Adrenal gland (tissue), 19 donors: ENCODE data around the gene TEX36. TPM values are rescaled to one million over a fixed set of nuclear protein-coding genes. Genes with fewer than 3 reads are reported as not detected.

ENCODE experiments used
- DNase-seq, 7 donors: peaks; one replicate each; pipeline ENCODE4 v3.0.0-alpha.2; 2019 to 2020
- H3K27ac ChIP-seq, 5 donors: fragments of 200-600 bp; sonication (generic) in 4 of 5; 1 replicate in 3 of 5; 2 replicates in 2 of 5; pipeline versions ENCODE4 v1.5.1 to v1.8.0; 2016 to 2020; ENCODE audit warnings: mild to moderate bottlenecking in 1 of 5
- H3K27me3 ChIP-seq: fragments of 200-600 bp; 2 replicates; pipeline ENCODE4 v1.8.0; 2021
- H3K36me3 ChIP-seq, 2 donors: fragments of 200-600 bp; replicated peaks in 1 of 2; 1 replicate in 1 of 2; 2 replicates in 1 of 2; pipeline versions ENCODE4 v1.5.1 to v1.8.0; 2018 to 2022
- H3K4me1 ChIP-seq, 2 donors: fragments of 200-600 bp; replicated peaks in 1 of 2; 1 replicate in 1 of 2; 2 replicates in 1 of 2; pipeline versions ENCODE4 v1.5.1 to v1.8.0; 2018 to 2021
- H3K4me3 ChIP-seq, 4 donors: fragments of 200-600 bp; sonication (generic) in 3 of 4; one replicate each; pipeline ENCODE4 v1.5.1; 2016 to 2018
- H3K9me3 ChIP-seq, 3 donors: fragments of 200-600 bp; sonication (generic) in 1 of 3; replicated peaks in 1 of 3; 1 replicate in 2 of 3; 2 replicates in 1 of 3; pipeline versions ENCODE4 v1.5.1 to v1.8.0; 2016 to 2021
- POLR2A ChIP-seq, 2 donors: fragments of 450-650 bp; IDR thresholded peaks; one replicate each; pipeline ENCODE4 v1.6.1; 2017; ENCODE audit warnings: antibody characterized with exemption in 2 of 2, mild to moderate bottlenecking in 2 of 2, moderate library complexity in 1 of 2
- WGBS, 4 donors: extraction: QIAGEN DNeasy Blood & Tissue Kit in 2 of 4; methylation state at CpG; one replicate each; pipeline versions ENCODE4 v1.1.5 to v1.1.7; 2013 to 2017; 5-methylcytosine and 5-hydroxymethylcytosine counted together
- intact Hi-C, 2 donors: fragments of 100-400 bp; cut with DNase I; formaldehyde crosslinking; loops; one replicate each; pipeline versions ENCODE4 v1.14.1 to v1.15.0; 2022 to 2023
- long read RNA-seq, 10 donors: library from polyadenylated mRNA in 3 of 10; unstranded in 2 of 10; stranded (forward) in 1 of 10; transcript quantifications; one replicate each; pipeline ENCODE4 v2.0.0 and lab custom pipeline, GENCODE V29; 2021 to 2026
- polyA plus RNA-seq, 3 donors: library from polyadenylated mRNA; stranded (reverse); fragments of 200-250 nt in 2 of 3; fragments of 350-450 nt in 1 of 3; fragmentation: Illumina TruSeq in 1 of 3; extraction: RNeasy Lipid Tissue Mini Kit (QIAGEN cat#74804) in 1 of 3; gene quantifications; one replicate each; pipeline ENCODE4 v1.2.3, GENCODE V29; 2013 to 2014
- total RNA-seq, 9 donors: library from RNA; depleted of rRNA in 4 of 9; stranded (reverse); fragments of >200 nt in 4 of 9; fragments of 120-200 nt in 1 of 9; fragmentation: NEBNext Ultra II Directional in 1 of 9; extraction: Animal tissue kit (Norgen Biotek cat#: 25700) in 1 of 9; gene quantifications; one replicate each; pipeline versions ENCODE4 v1.1.0 to v1.2.4, GENCODE V29; 2013 to 2023
- TF ChIP-seq, protein P1 (sequence below), 6 experiments: fragments of 450-650 bp in 4 of 6; fragments of 200-600 bp in 2 of 6; sonication (generic) in 1 of 6; IDR thresholded peaks; 1 replicate in 5 of 6; 2 replicates in 1 of 6; pipeline versions ENCODE4 v1.5.1 to v1.8.0; 2016 to 2021; ENCODE audit warnings: antibody characterized with exemption in 6 of 6, mild to moderate bottlenecking in 2 of 6, moderate library complexity in 1 of 6
- donor health status: healthy with polysubstance abuse.
- donor health status: Bipolar disorder and iron deficiency.
- donor health status: DM: yes; HTN: yes; CAD: no.
- donor health status: DM: no; HTN: no; CAD: no.
- donor health status: DM: no; HTN: no; CAD: no.
- donor health status: DM: yes; HTN: yes; CAD: no.

Gene TEX36, protein sequence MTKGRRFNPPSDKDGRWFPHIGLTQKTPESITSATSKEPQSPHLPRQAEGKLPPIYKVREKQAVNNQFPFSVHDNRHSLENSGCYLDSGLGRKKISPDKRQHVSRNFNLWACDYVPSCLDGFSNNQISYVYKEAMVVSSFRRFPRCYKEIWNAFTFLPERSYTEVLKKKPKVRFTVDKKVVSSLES
- total RNA-seq (not detected), polyA plus RNA-seq (not detected)
- long read RNA-seq, donor 1 = 0 reads
- long read RNA-seq, donor 2 = 0 reads
- long read RNA-seq, donor 3 = 0 reads
- long read RNA-seq, donor 4 = 0 reads
- long read RNA-seq, donor 5 = 0 reads
- long read RNA-seq, donor 6 = 0 reads
- long read RNA-seq, donor 7 = 0 reads
- long read RNA-seq, donor 8 = 0 reads
- long read RNA-seq, donor 9 = 0 reads
- long read RNA-seq, donor 10 = 0 reads

DNA sequence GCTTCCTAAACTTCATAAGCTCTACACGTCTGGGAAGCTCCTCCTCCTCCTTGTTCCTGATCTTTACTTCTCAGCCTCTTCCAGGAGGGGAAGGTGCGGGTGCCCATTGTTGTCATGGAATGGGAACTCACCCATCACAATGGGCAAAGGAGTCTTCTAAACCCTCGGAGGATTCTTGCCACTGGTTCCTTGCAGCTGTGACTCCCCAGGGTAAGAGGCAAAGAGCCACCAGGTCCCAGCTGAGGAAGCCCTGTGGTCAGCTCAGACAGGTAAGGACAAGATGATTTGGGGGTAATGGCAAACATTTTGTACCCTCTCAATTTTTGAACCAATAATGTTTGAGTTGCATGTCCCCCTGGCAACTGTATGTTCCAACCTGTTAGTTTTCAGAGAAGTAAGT is at the start of gene TEX36:
TSS of gene TEX36 (minus strand) at position 101 of the 400 bp plus-strand sequence. CDS start 174 bp downstream, outside the sequence.
- Histone ChIP-seq H3K4me1 (no peaks in the 10 kb centered on the region), H3K9me3 (no peaks in the 10 kb centered on the region), H3K4me3 (no peak within 1 kb of the TSS), H3K27me3 (no peaks in the 10 kb centered on the region), H3K36me3 (no peaks in the 10 kb centered on the region), H3K27ac (no peak within 1 kb of the TSS)
- 54 to 78% (median 65%) methylated on average over 3 of the region's 3 CpGs for WGBS, 4 donors
- DNase-seq = no peak
- TF ChIP-seq, protein P1, sequence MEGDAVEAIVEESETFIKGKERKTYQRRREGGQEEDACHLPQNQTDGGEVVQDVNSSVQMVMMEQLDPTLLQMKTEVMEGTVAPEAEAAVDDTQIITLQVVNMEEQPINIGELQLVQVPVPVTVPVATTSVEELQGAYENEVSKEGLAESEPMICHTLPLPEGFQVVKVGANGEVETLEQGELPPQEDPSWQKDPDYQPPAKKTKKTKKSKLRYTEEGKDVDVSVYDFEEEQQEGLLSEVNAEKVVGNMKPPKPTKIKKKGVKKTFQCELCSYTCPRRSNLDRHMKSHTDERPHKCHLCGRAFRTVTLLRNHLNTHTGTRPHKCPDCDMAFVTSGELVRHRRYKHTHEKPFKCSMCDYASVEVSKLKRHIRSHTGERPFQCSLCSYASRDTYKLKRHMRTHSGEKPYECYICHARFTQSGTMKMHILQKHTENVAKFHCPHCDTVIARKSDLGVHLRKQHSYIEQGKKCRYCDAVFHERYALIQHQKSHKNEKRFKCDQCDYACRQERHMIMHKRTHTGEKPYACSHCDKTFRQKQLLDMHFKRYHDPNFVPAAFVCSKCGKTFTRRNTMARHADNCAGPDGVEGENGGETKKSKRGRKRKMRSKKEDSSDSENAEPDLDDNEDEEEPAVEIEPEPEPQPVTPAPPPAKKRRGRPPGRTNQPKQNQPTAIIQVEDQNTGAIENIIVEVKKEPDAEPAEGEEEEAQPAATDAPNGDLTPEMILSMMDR (IDR thresholded peaks at IDR 0.05) = no peak
- no peak for TF ChIP-seq POLR2A (IDR thresholded peaks at IDR 0.05)
- intact Hi-C loops = no loop called here

GRCh38 chr10:125727436-125727835 is 44.5 kb upstream of the TEX36 start:
- 57 to 65% (median 63%) methylated on average over 3 of the region's 3 CpGs for WGBS, 4 donors
- no peaks in the 10 kb centered on the region for H3K9me3 ChIP-seq
- H3K36me3 ChIP-seq = peaks cover 0 to 100% of the 10 kb centered on the region in 2 donors
- intact Hi-C loops = no loop called here
- no peaks in the 10 kb centered on the region for H3K27me3 ChIP-seq
- no peaks in the 10 kb centered on the region for H3K4me1 ChIP-seq
- no peak overlapping the region for H3K27ac ChIP-seq
- no peak overlapping the region for H3K4me3 ChIP-seq
- DNase-seq = no peak
- no peak for TF ChIP-seq POLR2A (IDR thresholded peaks at IDR 0.05)
- TF ChIP-seq, protein P1 (IDR thresholded peaks at IDR 0.05) = no peak

DNA sequence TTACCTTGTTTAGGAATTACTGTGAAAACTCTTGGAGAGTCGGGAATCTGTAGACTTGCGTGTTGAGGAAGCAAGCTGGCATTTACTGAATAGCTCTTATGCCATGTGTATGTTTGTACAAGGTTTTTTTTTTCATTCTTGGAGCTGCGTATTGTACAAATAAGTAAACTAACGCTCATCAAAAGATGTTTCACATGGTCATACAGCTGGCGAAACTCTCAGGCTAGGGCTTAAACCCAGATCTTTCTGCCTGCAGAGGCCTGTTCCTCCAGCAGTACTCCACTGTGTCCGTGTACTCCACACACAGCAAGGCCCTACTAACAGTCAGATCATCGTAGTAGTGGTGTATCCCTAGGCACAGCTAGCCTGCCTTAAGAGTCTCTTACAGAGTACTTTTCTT is 44.0 kb upstream of the TEX36 start:
- intact Hi-C loops = no loop called here
- Histone ChIP-seq H3K36me3 (peaks cover 0 to 100% of the 10 kb centered on the region in 2 donors), H3K27ac (no peak overlapping the region), H3K9me3 (no peaks in the 10 kb centered on the region), H3K27me3 (no peaks in the 10 kb centered on the region), H3K4me3 (no peak overlapping the region), H3K4me1 (no peaks in the 10 kb centered on the region)
- TF ChIP-seq, protein P1 (IDR thresholded peaks at IDR 0.05) = no peak
- TF ChIP-seq POLR2A (IDR thresholded peaks at IDR 0.05) = no peak
- DNase-seq = no peak
- WGBS, 4 donors = 94 to 99% (median 96%) methylated on average over 7 of the region's 7 CpGs

- H3K9me3 ChIP-seq = no peaks in the 10 kb centered on the region
- intact Hi-C loops = no loop called here
These were observed 39.8 kb upstream of the TEX36 start for GRCh38 chr10:125722811-125723210.

More at GRCh38 chr10:125722811-125723210, 39.8 kb upstream of the TEX36 start:
- Histone ChIP-seq H3K27me3 (no peaks in the 10 kb centered on the region), H3K4me1 (peaks cover 10 to 21% of the 10 kb centered on the region in 2 donors), H3K36me3 (peaks cover 0 to 67% of the 10 kb centered on the region in 2 donors), H3K4me3 (no peak overlapping the region), H3K27ac (no peak overlapping the region)
- no peak for DNase-seq
- no peak for TF ChIP-seq POLR2A (IDR thresholded peaks at IDR 0.05)
- TF ChIP-seq, protein P1 (IDR thresholded peaks at IDR 0.05) = no peak
- 94 to 97% (median 97%) methylated on average over 1 of the region's 1 CpG for WGBS, 4 donors
